ENCODE results near the gene NEK4.
"Not testable (repeated sequence)": the region's sequence is repeated elsewhere in the genome, so short reads cannot be mapped to it uniquely, and the experiment has no call there.

The NEK4 gene

GRCh38 chr3:52777959-52778805, 7.4 kb upstream of the NEK4 start:
- DNase-seq (ENCODE audit: low read depth): no peak

- DNase-seq (ENCODE audit: low read depth): no peak
Observed at GRCh38 chr3:52777127-52777958, 6.6 kb upstream of the NEK4 start, which contains the start of gene ITIH1. Gene ITIH1, plus strand, starts transcription at chr3:52777599. Its CDS starts 17 bp downstream, at chr3:52777616.

GRCh38 chr3:52776486-52776885, 5.7 kb upstream of the NEK4 start:
- not testable (repeated sequence) for DNase-seq (ENCODE audit: low read depth)

- no peak for DNase-seq (ENCODE audit: low read depth)
Observed at GRCh38 chr3:52775877-52776276, 5.1 kb upstream of the NEK4 start.

GRCh38 chr3:52774901-52775864, 4.4 kb upstream of the NEK4 start:
- DNase-seq (ENCODE audit: low read depth): no peak

GRCh38 chr3:52774066-52774713, 3.5 kb upstream of the NEK4 start:
- DNase-seq (ENCODE audit: low read depth): no peak

- no peak for DNase-seq (ENCODE audit: low read depth)
Observed at GRCh38 chr3:52773361-52774065, 2.8 kb upstream of the NEK4 start.

GRCh38 chr3:52771702-52772101, 962 bp upstream of the NEK4 start:
- no peak for DNase-seq (ENCODE audit: low read depth)

GRCh38 chr3:52771334-52771681, 568 bp upstream of the NEK4 start:
- no peak for DNase-seq (ENCODE audit: low read depth)

- no peak for DNase-seq (ENCODE audit: low read depth)
Observed at GRCh38 chr3:52769786-52770455, 819 bp downstream of the NEK4 start.

GRCh38 chr3:52763466-52763865, 7.3 kb downstream of the NEK4 start:
- DNase-seq (ENCODE audit: low read depth): no peak

GRCh38 chr3:52756141-52756540, 14.6 kb downstream of the NEK4 start:
- DNase-seq (ENCODE audit: low read depth): no peak

GRCh38 chr3:52754373-52754772, 16.4 kb downstream of the NEK4 start:
- DNase-seq (ENCODE audit: low read depth): no peak

GRCh38 chr3:52752045-52752660, 18.6 kb downstream of the NEK4 start:
- DNase-seq (ENCODE audit: low read depth): no peak

GRCh38 chr3:52743721-52744120, 27.0 kb downstream of the NEK4 start:
- no peak for DNase-seq (ENCODE audit: low read depth)

- DNase-seq (ENCODE audit: low read depth): no peak
Observed at GRCh38 chr3:52743152-52743551, 27.6 kb downstream of the NEK4 start.

GRCh38 chr3:52742418-52743041, 28.2 kb downstream of the NEK4 start:
- DNase-seq (ENCODE audit: low read depth): no peak

- no peak for DNase-seq (ENCODE audit: low read depth)
Observed at GRCh38 chr3:52739730-52740129, 31.0 kb downstream of the NEK4 start.

GRCh38 chr3:52733256-52733891, 37.4 kb downstream of the NEK4 start:
- DNase-seq (ENCODE audit: low read depth): no peak

Measured in GM04504 (cell line).